ENCODE data around the gene SLC12A9. TPM values are rescaled to one million over a fixed set of nuclear protein-coding genes. Genes with fewer than 3 reads are reported as not detected.
"Not testable (repeated sequence)": the region's sequence is repeated elsewhere in the genome, so short reads cannot be mapped to it uniquely, and the experiment has no call there.

The SLC12A9 gene
- total RNA-seq, 1 donor: 22.6 TPM

DNA sequence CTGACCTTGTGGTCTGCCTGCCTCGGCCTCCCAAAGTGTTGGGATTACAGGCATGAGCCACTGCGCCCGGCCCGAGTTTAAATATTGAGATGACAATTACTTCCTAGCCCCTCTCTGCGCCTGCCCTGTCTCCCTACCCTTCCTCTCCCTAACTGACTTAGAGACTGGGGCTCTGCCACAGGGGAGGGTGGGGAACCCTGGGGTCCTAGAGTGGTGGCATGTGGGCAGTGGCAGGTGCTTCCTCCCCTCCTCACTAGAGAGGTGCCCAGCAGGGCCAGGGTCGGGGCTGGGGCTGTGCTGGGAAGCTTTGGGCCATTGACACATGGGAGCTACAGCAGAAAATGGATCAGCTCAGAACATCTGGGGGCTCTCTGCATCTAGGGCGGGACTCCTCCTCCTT lies 50.1 kb downstream of the SLC12A9 start:
- peaks cover 4% of the 10 kb centered on the region for H3K27me3 ChIP-seq (ENCODE audit: insufficient read depth, low read length)
- no peak overlapping the region for H3K4me3 ChIP-seq (ENCODE audit: low read length)
- no peaks in the 10 kb centered on the region for H3K9me3 ChIP-seq (ENCODE audit: low read depth, low read length)
- no peaks in the 10 kb centered on the region for H3K4me1 ChIP-seq (ENCODE audit: insufficient read depth, low read length)

- no peaks in the 10 kb centered on the region for H3K9me3 ChIP-seq (ENCODE audit: low read depth, low read length)
- peaks cover 16% of the 10 kb centered on the region for H3K4me1 ChIP-seq (ENCODE audit: insufficient read depth, low read length)
- H3K4me3 ChIP-seq (ENCODE audit: low read length): no peak overlapping the region
- no peaks in the 10 kb centered on the region for H3K27me3 ChIP-seq (ENCODE audit: insufficient read depth, low read length)
Observed at GRCh38 chr7:100908512-100908911, 56.0 kb downstream of the SLC12A9 start.

- not testable (repeated sequence) for H3K9me3 ChIP-seq (ENCODE audit: low read depth, low read length); H3K27me3 ChIP-seq (ENCODE audit: insufficient read depth, low read length); H3K4me3 ChIP-seq (ENCODE audit: low read length)
- H3K4me1 ChIP-seq (ENCODE audit: insufficient read depth, low read length): peaks cover 16% of the 10 kb centered on the region
Observed at GRCh38 chr7:100910443-100910842, 57.9 kb downstream of the SLC12A9 start.

DNA sequence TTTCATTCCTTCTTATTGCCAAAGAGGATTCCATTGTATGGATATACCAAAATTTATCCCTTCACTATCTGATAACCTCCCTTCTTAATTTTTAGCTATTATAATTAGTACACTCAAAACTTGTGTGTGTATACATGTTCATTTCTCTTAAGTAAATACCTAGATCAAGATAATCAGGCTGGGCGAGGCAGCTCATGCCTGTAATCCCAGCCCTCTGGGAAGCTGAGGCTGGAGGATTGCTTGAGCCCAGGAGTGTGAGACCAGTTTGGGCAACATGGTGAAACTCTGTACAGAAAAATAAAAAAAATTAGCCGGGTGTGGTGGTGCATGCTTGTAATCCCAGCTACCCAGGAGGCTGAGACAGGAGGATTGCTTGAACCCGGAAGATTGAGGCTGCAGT lies 59.0 kb downstream of the SLC12A9 start:
- Histone ChIP-seq H3K4me1 (ENCODE audit: insufficient read depth, low read length) (peaks cover 16% of the 10 kb centered on the region), H3K4me3 (ENCODE audit: low read length) (no peak overlapping the region), H3K9me3 (ENCODE audit: low read depth, low read length) (no peaks in the 10 kb centered on the region), H3K27me3 (ENCODE audit: insufficient read depth, low read length) (no peaks in the 10 kb centered on the region)

DNA sequence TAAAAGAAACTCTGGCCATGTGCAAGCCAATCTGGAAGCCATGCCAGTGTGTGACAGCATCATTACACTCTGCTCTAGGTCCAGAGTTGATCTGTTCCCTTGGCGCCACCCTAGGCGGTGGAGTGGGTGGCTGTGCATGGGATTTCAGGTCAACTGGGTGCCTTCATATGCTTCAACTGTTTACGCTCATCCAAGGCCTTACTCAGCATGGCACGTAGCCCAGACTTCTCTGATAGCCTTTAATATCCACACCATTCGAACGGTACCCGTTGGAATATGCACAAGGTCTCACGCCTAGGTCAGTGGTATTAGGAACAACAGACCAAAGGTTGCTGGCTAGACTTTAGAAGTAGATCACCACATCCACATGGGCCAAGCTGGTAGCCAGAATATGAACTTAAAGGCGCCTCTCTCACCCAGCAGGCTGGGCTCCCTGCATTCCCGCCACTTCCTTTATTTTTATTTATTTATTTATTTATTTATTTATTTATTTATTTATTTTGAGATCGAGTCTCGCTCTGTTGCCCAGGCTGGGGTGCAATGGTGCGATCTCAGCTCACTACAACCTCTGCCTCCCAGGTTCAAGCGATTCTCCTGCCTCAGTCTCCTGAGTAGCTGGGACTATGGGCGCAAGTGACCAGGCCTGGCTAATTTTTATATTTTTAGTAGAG lies 61.8 kb downstream of the SLC12A9 start:
- no peaks in the 10 kb centered on the region for H3K27me3 ChIP-seq (ENCODE audit: insufficient read depth, low read length)

GRCh38 chr7:100914879-100915447 lies 62.5 kb downstream of the SLC12A9 start:
- no peaks in the 10 kb centered on the region for H3K9me3 ChIP-seq (ENCODE audit: low read depth, low read length)

More for the DNA sequence above, 61.8 kb downstream of the SLC12A9 start:
- Histone ChIP-seq H3K4me1 (ENCODE audit: insufficient read depth, low read length) (peaks cover 16% of the 10 kb centered on the region), H3K9me3 (ENCODE audit: low read depth, low read length) (no peaks in the 10 kb centered on the region), H3K4me3 (ENCODE audit: low read length) (no peak overlapping the region)

More at GRCh38 chr7:100914879-100915447, 62.5 kb downstream of the SLC12A9 start:
- Histone ChIP-seq H3K27me3 (ENCODE audit: insufficient read depth, low read length) (no peaks in the 10 kb centered on the region), H3K4me3 (ENCODE audit: low read length) (no peak overlapping the region), H3K4me1 (ENCODE audit: insufficient read depth, low read length) (peaks cover 14% of the 10 kb centered on the region)

Other genes starting within 250 kb of the SLC12A9 start
- gene MOSPD3, start 240.2 kb upstream of the SLC12A9 start, total RNA-seq: 6.2 TPM
- 0.31 TPM for gene TFR2, start 211.2 kb upstream of the SLC12A9 start, total RNA-seq
- gene ACTL6B, start 196.3 kb upstream of the SLC12A9 start, total RNA-seq: not detected
- 82.2 TPM for gene GNB2, start 179.0 kb upstream of the SLC12A9 start, total RNA-seq
- gene GIGYF1, start 158.5 kb upstream of the SLC12A9 start, total RNA-seq: 26.3 TPM
- gene POP7, start 146.6 kb upstream of the SLC12A9 start, total RNA-seq: 10.4 TPM
- not detected for gene EPO, start 132.2 kb upstream of the SLC12A9 start, total RNA-seq
- gene ZAN, start 119.1 kb upstream of the SLC12A9 start, total RNA-seq: not detected
- 4.1 TPM for gene EPHB4, start 25.2 kb upstream of the SLC12A9 start, total RNA-seq
- gene TRIP6, start 14.7 kb downstream of the SLC12A9 start, total RNA-seq: 2.2 TPM
- 51.4 TPM for gene SRRT, start 22.4 kb downstream of the SLC12A9 start, total RNA-seq
- 1.5 TPM for gene UFSP1, start 37.0 kb downstream of the SLC12A9 start, total RNA-seq
- gene ACHE, start 43.2 kb downstream of the SLC12A9 start, total RNA-seq: 0.21 TPM
- not detected for gene MUC3A, start 96.8 kb downstream of the SLC12A9 start, total RNA-seq
- 0.10 TPM for gene MUC12, start 116.9 kb downstream of the SLC12A9 start, total RNA-seq
- under 0.01 TPM for gene MUC17, start 167.4 kb downstream of the SLC12A9 start, total RNA-seq
- 10.4 TPM for gene TRIM56, start 232.8 kb downstream of the SLC12A9 start, total RNA-seq

Data from mononuclear cell (primary cell).